ENCODE measurements around the gene SLC38A2. TPM values are rescaled to one million over a fixed set of nuclear protein-coding genes. Genes with fewer than 3 reads are reported as not detected.

Gene SLC38A2
- total RNA-seq, 1 experiment from 2014 or later: 170 TPM

DNA sequence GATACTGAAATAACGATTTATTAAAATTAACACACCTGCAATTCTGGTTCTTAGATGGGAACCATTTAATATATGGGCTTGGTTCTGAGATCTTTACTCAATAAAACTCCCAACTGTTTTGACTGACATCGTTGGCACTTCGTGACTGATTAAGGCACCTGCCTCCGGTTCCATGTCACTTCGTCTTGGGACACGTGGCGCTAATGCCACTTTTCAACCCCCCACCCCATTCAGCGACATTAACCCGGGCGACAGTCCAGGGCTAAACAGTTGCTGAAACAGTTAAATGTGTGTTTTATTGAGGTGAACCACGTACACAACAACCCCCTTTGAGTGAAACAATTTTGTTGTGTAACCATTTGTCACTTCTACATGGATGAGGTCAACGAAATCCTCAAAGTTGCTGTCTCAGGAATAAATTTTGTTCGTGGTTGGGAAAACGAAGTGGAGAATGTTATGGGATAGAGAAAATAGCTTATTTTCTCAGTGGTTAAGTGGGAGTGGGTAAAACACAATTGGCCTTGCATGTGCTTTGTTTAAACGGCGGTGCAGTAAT is 9.9 kb upstream of the SLC38A2 start:
- CTCF ChIA-PET: no interaction called here
- Mint-ChIP-seq H3K4me3 (ENCODE audit: low read depth, unreplicated experiment) (peak overlapping the region; percentile 89), H3K27me3 (ENCODE audit: unreplicated experiment) (no peaks in the 10 kb centered on the region), H3K9me3 (ENCODE audit: low read depth, unreplicated experiment) (no peaks in the 10 kb centered on the region), H3K36me3 (ENCODE audit: insufficient read depth, unreplicated experiment) (peaks cover 30% of the 10 kb centered on the region), H3K4me1 (ENCODE audit: low read depth, unreplicated experiment) (peaks cover 24% of the 10 kb centered on the region), H3K27ac (ENCODE audit: unreplicated experiment) (peak overlapping the region; percentile 95)
- intact Hi-C loops (cut with micrococcal nuclease; ENCODE audit: unreplicated experiment): no loop called here
- no peak for DNase-seq
- no TSS peak for BruUV-seq (replicated peaks)
- no peak for TF ChIP-seq CTCF (IDR thresholded peaks at IDR 0.05; ENCODE audit: unreplicated experiment)

- Mint-ChIP-seq H3K27ac (ENCODE audit: unreplicated experiment) (no peak overlapping the region), H3K36me3 (ENCODE audit: insufficient read depth, unreplicated experiment) (peaks cover 30% of the 10 kb centered on the region), H3K4me1 (ENCODE audit: low read depth, unreplicated experiment) (peaks cover 24% of the 10 kb centered on the region), H3K9me3 (ENCODE audit: low read depth, unreplicated experiment) (no peaks in the 10 kb centered on the region), H3K4me3 (ENCODE audit: low read depth, unreplicated experiment) (no peak overlapping the region), H3K27me3 (ENCODE audit: unreplicated experiment) (no peaks in the 10 kb centered on the region)
- TF ChIP-seq CTCF (IDR thresholded peaks at IDR 0.05; ENCODE audit: unreplicated experiment): no peak
- no TSS peak for BruUV-seq (replicated peaks)
- CTCF ChIA-PET: no interaction called here
- intact Hi-C loops (cut with micrococcal nuclease; ENCODE audit: unreplicated experiment): no loop called here
- no peak for DNase-seq
Measured at GRCh38 chr12:46380881-46381280, 8.3 kb upstream of the SLC38A2 start.

DNA sequence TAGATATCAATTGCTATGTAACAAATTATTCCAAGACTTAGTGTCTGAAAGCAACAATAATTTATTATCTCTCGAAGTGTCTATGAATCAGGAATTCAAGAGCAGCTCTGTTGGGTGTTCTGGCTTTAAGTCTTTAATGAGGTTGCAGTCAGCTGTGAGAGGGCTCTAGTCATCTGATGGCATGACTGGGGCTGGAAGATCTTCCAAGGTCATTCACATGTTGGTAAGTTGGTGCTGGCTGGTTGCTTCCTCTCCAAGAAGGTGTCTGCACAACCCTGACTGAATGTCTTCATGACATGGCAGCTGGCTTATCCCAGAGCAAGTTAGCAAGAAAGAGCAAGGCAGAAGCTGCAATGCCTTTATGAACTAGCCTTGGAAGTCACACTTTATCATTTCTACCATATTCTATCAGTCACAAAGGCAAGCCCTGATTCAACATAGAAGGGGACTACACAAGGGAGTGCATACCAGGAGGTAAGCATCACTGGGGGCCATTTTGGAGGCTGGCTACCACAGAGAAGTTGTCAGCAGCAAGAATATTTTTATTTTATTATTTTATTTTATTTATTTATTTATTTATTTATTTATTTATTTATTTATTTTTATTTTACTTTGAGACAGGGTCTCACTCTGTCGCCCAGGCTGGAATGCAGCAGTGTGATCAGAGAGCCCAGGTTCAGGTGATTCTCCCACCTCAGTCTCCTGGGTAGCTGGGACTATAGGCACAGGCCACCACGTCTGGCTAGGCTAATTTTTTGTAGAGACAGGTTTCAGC is 7.6 kb upstream of the SLC38A2 start:
- Mint-ChIP-seq H3K36me3 (ENCODE audit: insufficient read depth, unreplicated experiment) (peaks cover 26% of the 10 kb centered on the region), H3K27me3 (ENCODE audit: unreplicated experiment) (no peaks in the 10 kb centered on the region), H3K9me3 (ENCODE audit: low read depth, unreplicated experiment) (no peaks in the 10 kb centered on the region), H3K4me3 (ENCODE audit: low read depth, unreplicated experiment) (no peak overlapping the region), H3K4me1 (ENCODE audit: low read depth, unreplicated experiment) (peaks cover 20% of the 10 kb centered on the region), H3K27ac (ENCODE audit: unreplicated experiment) (no peak overlapping the region)
- BruUV-seq (replicated peaks): no TSS peak
- intact Hi-C loops (cut with micrococcal nuclease; ENCODE audit: unreplicated experiment): no loop called here
- CTCF ChIA-PET: no interaction called here
- no peak for TF ChIP-seq CTCF (IDR thresholded peaks at IDR 0.05; ENCODE audit: unreplicated experiment)
- no peak for DNase-seq

GRCh38 chr12:46379352-46379751 is 6.8 kb upstream of the SLC38A2 start:
- CTCF ChIA-PET: no interaction called here
- TF ChIP-seq CTCF (IDR thresholded peaks at IDR 0.05; ENCODE audit: unreplicated experiment): no peak
- BruUV-seq (replicated peaks): no TSS peak
- no peaks in the 10 kb centered on the region for H3K9me3 Mint-ChIP-seq (ENCODE audit: low read depth, unreplicated experiment)
- H3K27me3 Mint-ChIP-seq (ENCODE audit: unreplicated experiment): no peaks in the 10 kb centered on the region
- H3K4me1 Mint-ChIP-seq (ENCODE audit: low read depth, unreplicated experiment): peaks cover 18% of the 10 kb centered on the region
- DNase-seq: no peak
- no peak overlapping the region for H3K4me3 Mint-ChIP-seq (ENCODE audit: low read depth, unreplicated experiment)
- no peak overlapping the region for H3K27ac Mint-ChIP-seq (ENCODE audit: unreplicated experiment)
- H3K36me3 Mint-ChIP-seq (ENCODE audit: insufficient read depth, unreplicated experiment): peaks cover 22% of the 10 kb centered on the region
- intact Hi-C loops (cut with micrococcal nuclease; ENCODE audit: unreplicated experiment): no loop called here
